ENCODE measurements around the gene SND1. TPM values are rescaled to one million over a fixed set of nuclear protein-coding genes. Genes with fewer than 3 reads are reported as not detected.
A peak's percentile ranks its signal among the peaks of the same experiment; 100 is the strongest.

The SND1 gene
- total and polyA plus RNA-seq, 2 donors (not counting 3 experiments of a cell fraction or from before 2014, with no cell fraction given): 116 to 249 TPM

DNA sequence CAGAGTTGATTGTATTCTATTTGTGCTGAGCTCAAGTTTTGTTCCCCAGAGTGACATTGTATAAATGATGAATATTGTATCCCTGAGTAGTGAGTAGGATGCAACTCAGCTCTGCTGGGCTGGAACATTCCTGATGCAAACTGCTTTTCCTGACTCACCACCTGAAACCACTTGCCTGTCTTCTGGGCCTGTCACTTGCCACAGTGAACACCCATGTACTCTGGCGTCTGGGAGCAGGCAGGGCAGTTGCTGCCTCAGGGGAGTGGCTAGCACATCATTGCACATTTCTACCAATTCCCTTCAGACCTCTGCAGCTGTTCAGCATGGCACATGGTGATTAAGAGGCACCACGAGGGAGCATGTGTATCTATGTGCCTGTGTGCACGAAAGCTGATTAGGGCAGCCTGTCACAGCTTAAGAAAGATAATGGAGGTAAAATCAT lies 157.3 kb downstream of the SND1 start:
- Histone ChIP-seq H3K9me3 (replicated peaks; ENCODE audit: control insufficient read depth, insufficient read depth, low read length) (no peaks in the 10 kb centered on the region), H2AFZ (ENCODE audit: low read depth, low read length) (no peak overlapping the region), H3K4me1 (ENCODE audit: control insufficient read depth, extremely low read depth, insufficient read depth, low read length) (peaks cover 4% of the 10 kb centered on the region), H3K4me2 (ENCODE audit: insufficient read depth, low read length) (no peak overlapping the region), H3K79me2 (ENCODE audit: control insufficient read depth, insufficient read depth, low read length) (peaks cover 59% of the 10 kb centered on the region), H3K9ac (replicated peaks; ENCODE audit: extremely low read depth, insufficient read depth, low read length) (no peak overlapping the region), H3K27me3 (ENCODE audit: control insufficient read depth in 2 of 2, insufficient read depth in 2 of 2, low read length in 2 of 2) (no peaks in the 10 kb centered on the region), H4K20me1 (replicated peaks; ENCODE audit: control insufficient read depth, extremely low read depth, insufficient read depth, low read length) (no peaks in the 10 kb centered on the region), H3K9me1 (replicated peaks; ENCODE audit: control insufficient read depth, extremely low read depth, insufficient read depth, low read length) (no peaks in the 10 kb centered on the region), H3K36me3 (ENCODE audit: control insufficient read depth in 2 of 2, extremely low read depth in 1 of 2, insufficient read depth in 2 of 2, low read length in 2 of 2) (peaks cover 0 to 4% of the 10 kb centered on the region in 2 experiments), H3K4me3 (replicated peaks in 1 of 3; ENCODE audit: insufficient read depth in 1 of 3, low read depth in 1 of 3, low read length in 3 of 3) (no peak overlapping the region), H3K27ac (ENCODE audit: insufficient read depth, low read depth, low read length) (no peak overlapping the region)
- dilution Hi-C loops (cut with MboI; ENCODE audit: extremely low pct_ligation_motif_present, low sequenced_read_pairs) (no loop called here), intact Hi-C loops (cut with micrococcal nuclease) (no loop called here)
- ChIA-PET POLR2A (no interaction called here), CTCF (no interaction called here)
- TF ChIP-seq EZH2 (IDR thresholded peaks at IDR 0.05; ENCODE audit: borderline replicate concordance, low read depth, low read length, severe bottlenecking) (no peak), GATA2 (IDR thresholded peaks at IDR 0.05; ENCODE audit: insufficient read depth, insufficient read length, low read depth, low read length) (no peak), MAX (IDR thresholded peaks at IDR 0.05; ENCODE audit: insufficient read depth, insufficient read length) (no peak), POLR2A (IDR thresholded peaks at IDR 0.05; ENCODE audit: low read depth, low read length) (no peak)
- TF ChIP-seq, protein P1, sequence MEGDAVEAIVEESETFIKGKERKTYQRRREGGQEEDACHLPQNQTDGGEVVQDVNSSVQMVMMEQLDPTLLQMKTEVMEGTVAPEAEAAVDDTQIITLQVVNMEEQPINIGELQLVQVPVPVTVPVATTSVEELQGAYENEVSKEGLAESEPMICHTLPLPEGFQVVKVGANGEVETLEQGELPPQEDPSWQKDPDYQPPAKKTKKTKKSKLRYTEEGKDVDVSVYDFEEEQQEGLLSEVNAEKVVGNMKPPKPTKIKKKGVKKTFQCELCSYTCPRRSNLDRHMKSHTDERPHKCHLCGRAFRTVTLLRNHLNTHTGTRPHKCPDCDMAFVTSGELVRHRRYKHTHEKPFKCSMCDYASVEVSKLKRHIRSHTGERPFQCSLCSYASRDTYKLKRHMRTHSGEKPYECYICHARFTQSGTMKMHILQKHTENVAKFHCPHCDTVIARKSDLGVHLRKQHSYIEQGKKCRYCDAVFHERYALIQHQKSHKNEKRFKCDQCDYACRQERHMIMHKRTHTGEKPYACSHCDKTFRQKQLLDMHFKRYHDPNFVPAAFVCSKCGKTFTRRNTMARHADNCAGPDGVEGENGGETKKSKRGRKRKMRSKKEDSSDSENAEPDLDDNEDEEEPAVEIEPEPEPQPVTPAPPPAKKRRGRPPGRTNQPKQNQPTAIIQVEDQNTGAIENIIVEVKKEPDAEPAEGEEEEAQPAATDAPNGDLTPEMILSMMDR (IDR thresholded peaks at IDR 0.05; ENCODE audit: extremely low read depth in 1 of 2, insufficient read depth in 1 of 2, low read depth in 1 of 2, low read length in 2 of 2): no peak
- TSS peak; percentile 3 for BruUV-seq (replicated peaks)
- no peak for DNase-seq (ENCODE audit: low read depth, low spot score)
- no peak for FAIRE-seq

- BruUV-seq (replicated peaks): no TSS peak
- peaks cover 59% of the 10 kb centered on the region for H3K79me2 ChIP-seq (ENCODE audit: control insufficient read depth, insufficient read depth, low read length)
Observed at GRCh38 chr7:127810113-127810512, 158.1 kb downstream of the SND1 start.

More at GRCh38 chr7:127810113-127810512, 158.1 kb downstream of the SND1 start:
- H3K4me1 ChIP-seq (ENCODE audit: control insufficient read depth, extremely low read depth, insufficient read depth, low read length): peaks cover 4% of the 10 kb centered on the region
- no peaks in the 10 kb centered on the region for H3K27me3 ChIP-seq (ENCODE audit: control insufficient read depth in 2 of 2, insufficient read depth in 2 of 2, low read length in 2 of 2)
- TF ChIP-seq GATA2 (IDR thresholded peaks at IDR 0.05; ENCODE audit: insufficient read depth, insufficient read length, low read depth, low read length): no peak
- no peak for TF ChIP-seq EZH2 (IDR thresholded peaks at IDR 0.05; ENCODE audit: borderline replicate concordance, low read depth, low read length, severe bottlenecking)
- no peak for TF ChIP-seq POLR2A (IDR thresholded peaks at IDR 0.05; ENCODE audit: low read depth, low read length)
- TF ChIP-seq, protein P1 (IDR thresholded peaks at IDR 0.05; ENCODE audit: extremely low read depth in 1 of 2, insufficient read depth in 1 of 2, low read depth in 1 of 2, low read length in 2 of 2): no peak
- TF ChIP-seq FOS (IDR thresholded peaks at IDR 0.05; ENCODE audit: borderline replicate concordance, insufficient read depth, low read length): no peak
- TF ChIP-seq JUN (IDR thresholded peaks at IDR 0.05; ENCODE audit: borderline replicate concordance, insufficient read depth, insufficient read length, low read depth): no peak
- TF ChIP-seq MYC (IDR thresholded peaks at IDR 0.05; ENCODE audit: low read depth, low read length): no peak
- TF ChIP-seq POLR2AphosphoS5 (IDR thresholded peaks at IDR 0.05; ENCODE audit: insufficient read depth, low read depth, low read length): no peak
- no peak for TF ChIP-seq MAX (IDR thresholded peaks at IDR 0.05; ENCODE audit: insufficient read depth, insufficient read length)
- CTCF ChIA-PET: interaction anchor here (0.6 kb wide), 1 partner anchor 32 kb away, joined by 3 read pairs; no protein-coding TSS in a partner anchor
- intact Hi-C loops (cut with micrococcal nuclease): no loop called here
- H4K20me1 ChIP-seq (replicated peaks; ENCODE audit: control insufficient read depth, extremely low read depth, insufficient read depth, low read length): no peaks in the 10 kb centered on the region
- no peak for DNase-seq (ENCODE audit: low read depth, low spot score)
- dilution Hi-C loops (cut with MboI; ENCODE audit: extremely low pct_ligation_motif_present, low sequenced_read_pairs): no loop called here
- POLR2A ChIA-PET: no interaction called here
- H2AFZ ChIP-seq (ENCODE audit: low read depth, low read length): no peak overlapping the region
- H3K4me2 ChIP-seq (ENCODE audit: insufficient read depth, low read length): no peak overlapping the region
- H3K4me3 ChIP-seq (replicated peaks in 1 of 3; ENCODE audit: insufficient read depth in 1 of 3, low read depth in 1 of 3, low read length in 3 of 3): no peak overlapping the region
- no peak overlapping the region for H3K27ac ChIP-seq (ENCODE audit: insufficient read depth, low read depth, low read length)
- peaks cover 0 to 4% of the 10 kb centered on the region in 2 experiments for H3K36me3 ChIP-seq (ENCODE audit: control insufficient read depth in 2 of 2, extremely low read depth in 1 of 2, insufficient read depth in 2 of 2, low read length in 2 of 2)
- no peaks in the 10 kb centered on the region for H3K9me1 ChIP-seq (replicated peaks; ENCODE audit: control insufficient read depth, extremely low read depth, insufficient read depth, low read length)
- no peak for FAIRE-seq
- H3K9me3 ChIP-seq (replicated peaks; ENCODE audit: control insufficient read depth, insufficient read depth, low read length): no peaks in the 10 kb centered on the region
- H3K9ac ChIP-seq (replicated peaks; ENCODE audit: extremely low read depth, insufficient read depth, low read length): no peak overlapping the region

All from endothelial cell of umbilical vein (primary cell).